NCI-H748 treated with DMSO at 0.1 percent for 48 hours (cell line): ENCODE results near the gene ESR1.

Experiments used
- DNase-seq: peaks from one replicate; lab custom pipeline; 2025; lab: John Stamatoyannopoulos, UW

The ESR1 gene

DNA sequence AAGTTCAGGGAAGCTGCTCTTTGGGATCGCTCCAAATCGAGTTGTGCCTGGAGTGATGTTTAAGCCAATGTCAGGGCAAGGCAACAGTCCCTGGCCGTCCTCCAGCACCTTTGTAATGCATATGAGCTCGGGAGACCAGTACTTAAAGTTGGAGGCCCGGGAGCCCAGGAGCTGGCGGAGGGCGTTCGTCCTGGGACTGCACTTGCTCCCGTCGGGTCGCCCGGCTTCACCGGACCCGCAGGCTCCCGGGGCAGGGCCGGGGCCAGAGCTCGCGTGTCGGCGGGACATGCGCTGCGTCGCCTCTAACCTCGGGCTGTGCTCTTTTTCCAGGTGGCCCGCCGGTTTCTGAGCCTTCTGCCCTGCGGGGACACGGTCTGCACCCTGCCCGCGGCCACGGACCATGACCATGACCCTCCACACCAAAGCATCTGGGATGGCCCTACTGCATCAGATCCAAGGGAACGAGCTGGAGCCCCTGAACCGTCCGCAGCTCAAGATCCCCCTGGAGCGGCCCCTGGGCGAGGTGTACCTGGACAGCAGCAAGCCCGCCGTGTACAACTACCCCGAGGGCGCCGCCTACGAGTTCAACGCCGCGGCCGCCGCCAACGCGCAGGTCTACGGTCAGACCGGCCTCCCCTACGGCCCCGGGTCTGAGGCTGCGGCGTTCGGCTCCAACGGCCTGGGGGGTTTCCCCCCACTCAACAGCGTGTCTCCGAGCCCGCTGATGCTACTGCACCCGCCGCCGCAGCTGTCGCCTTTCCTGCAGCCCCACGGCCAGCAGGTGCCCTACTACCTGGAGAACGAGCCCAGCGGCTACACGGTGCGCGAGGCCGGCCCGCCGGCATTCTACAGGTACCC, at the start of gene ESR1:
Gene ESR1 (plus strand): TSS at position 170 of the 858 bp plus-strand sequence. CDS start 231 bp downstream, at position 401.
- no peak for DNase-seq

DNA sequence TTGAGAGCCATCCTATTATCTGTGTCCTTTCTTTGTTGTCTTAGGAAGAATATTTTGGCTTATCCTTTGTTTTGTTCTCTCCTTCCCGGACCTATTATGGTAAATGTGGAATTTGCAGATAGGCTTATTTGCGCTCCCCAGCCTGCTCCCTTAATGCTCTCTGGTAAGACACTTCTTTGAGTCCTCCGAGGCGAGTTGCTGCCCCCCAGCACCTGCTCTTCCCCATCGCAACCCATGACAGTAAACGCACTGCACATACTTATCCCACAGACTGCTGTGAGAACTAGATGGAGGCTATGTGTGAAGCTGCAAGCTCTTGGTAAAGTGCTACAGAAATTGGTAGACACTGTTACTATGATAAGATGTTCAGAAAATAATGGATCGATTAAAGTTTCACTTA, 47.0 kb upstream of the ESR1 start:
- DNase-seq: no peak

- no peak for DNase-seq
Observed at GRCh38 chr6:151761851-151762250, 45.6 kb upstream of the ESR1 start.

- DNase-seq: no peak
Observed at GRCh38 chr6:151762817-151763216, 44.7 kb upstream of the ESR1 start.

GRCh38 chr6:151763303-151763702, 44.2 kb upstream of the ESR1 start:
- no peak for DNase-seq

DNA sequence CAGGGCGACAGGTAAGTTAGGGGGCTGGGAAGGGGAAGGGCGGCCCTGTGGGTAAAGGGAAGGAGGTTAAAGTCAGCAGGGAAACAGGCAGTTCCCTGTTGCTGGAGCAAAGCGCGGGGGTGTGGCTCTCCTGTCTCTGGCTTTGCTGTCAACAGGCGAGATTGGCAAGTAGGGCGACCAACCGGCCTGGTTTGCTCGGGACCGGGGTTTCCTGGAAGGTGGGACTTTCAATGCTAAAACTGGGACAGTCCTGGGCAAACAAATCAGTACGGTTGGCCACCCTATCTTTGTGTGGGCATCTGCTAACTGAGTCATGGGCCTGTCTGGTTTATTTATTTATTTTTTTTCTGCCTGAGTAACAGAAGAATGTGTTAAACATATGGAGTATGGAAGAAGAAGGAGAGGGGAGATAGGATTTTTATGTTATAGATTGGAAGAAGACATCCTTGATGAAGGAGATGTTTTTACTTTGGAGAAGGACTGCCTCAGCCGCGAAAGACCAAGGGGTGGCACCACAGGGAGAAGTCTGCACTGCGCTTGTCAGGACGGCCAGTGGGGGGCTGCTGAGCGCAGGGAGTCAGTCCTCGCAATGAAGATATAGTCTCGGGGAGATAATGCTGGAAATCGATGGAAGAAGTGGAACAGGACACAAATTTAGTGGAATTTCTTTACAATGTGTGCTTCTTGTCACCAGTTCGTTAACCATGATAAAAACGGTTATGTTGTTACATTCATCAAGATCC, 43.4 kb upstream of the ESR1 start:
- DNase-seq: peak; percentile 14

DNA sequence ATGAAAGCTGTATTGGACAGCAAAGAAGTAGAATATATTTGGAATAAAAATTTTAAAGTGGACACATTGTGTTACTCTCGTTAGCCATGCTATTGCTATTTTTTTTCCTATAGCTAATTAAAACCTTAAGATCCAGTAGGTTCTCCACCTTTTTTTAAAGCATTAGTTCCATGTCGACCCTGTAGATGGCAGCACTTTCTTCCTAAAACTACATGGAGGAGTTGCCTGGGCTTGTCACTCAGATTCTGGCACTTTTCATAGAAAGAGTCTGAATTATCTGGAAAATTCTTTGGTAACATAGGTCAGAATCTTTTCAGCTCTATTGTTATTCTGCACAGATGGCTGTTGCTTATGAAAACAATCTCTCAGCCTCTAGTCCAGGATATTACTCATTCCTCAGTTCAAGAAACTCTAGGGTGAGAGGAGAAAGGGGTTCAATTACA, 42.0 kb upstream of the ESR1 start:
- peak; percentile 22 for DNase-seq

GRCh38 chr6:151772446-151772845, 35.0 kb upstream of the ESR1 start:
- DNase-seq: no peak

GRCh38 chr6:151773382-151773781, 34.1 kb upstream of the ESR1 start:
- DNase-seq: no peak

- no peak for DNase-seq
Observed at GRCh38 chr6:151782560-151782959, 24.9 kb upstream of the ESR1 start.

DNA sequence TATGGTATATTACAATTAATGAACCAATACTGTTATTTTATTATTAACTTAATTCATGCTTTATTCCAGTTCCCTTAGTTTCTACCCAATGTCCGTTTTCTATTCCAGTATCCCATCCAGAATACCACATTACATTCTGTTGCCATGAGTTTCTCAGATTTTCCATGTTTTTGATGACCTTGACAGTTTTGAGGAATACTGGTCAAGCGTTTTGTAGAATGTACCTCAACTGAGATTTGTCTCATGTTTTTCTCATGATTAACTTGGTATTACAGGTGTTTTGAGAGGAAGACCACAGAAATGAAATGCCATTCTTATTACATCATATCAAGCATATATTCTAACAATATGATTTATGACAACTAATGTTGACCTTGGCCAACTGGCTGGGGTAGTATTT, 23.8 kb upstream of the ESR1 start:
- no peak for DNase-seq

- no peak for DNase-seq
Observed at GRCh38 chr6:151784441-151785214, 22.9 kb upstream of the ESR1 start.

DNA sequence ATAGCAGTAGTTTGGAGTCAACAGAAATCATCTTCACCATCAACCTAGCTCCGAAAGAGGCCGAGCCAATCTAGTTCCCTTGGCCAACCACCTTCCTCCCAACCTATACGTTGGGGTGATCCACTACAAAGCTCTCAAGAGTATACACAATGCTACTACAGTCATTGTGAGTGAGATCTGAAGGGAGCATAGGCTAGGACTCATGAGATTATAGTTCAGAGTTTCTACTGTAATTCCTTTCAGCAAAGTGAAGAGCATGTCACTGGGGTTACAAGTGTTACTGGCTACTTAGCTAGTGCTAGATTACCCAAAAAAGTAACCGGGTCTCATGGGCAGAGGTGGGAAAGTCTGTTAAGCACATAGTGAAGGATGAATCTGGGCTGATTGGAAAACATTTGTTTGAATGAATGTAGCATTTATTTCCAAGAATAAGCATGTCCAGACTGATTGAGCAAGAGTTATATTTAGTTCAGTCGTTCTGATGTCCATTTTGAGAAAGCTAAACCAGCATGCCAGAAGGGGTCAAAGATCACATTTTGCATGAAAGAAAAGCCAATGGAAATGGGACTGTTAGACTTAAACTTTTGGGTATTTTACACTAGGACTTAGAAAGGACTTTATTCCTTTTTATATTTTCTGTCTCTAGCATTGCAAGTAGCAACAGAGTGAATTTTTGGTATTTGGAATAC, 10.5 kb upstream of the ESR1 start:
- DNase-seq: no peak

GRCh38 chr6:151803743-151804142, 3.7 kb upstream of the ESR1 start:
- DNase-seq: no peak

- DNase-seq: no peak
Observed at GRCh38 chr6:151804585-151805285, 2.7 kb upstream of the ESR1 start.

DNA sequence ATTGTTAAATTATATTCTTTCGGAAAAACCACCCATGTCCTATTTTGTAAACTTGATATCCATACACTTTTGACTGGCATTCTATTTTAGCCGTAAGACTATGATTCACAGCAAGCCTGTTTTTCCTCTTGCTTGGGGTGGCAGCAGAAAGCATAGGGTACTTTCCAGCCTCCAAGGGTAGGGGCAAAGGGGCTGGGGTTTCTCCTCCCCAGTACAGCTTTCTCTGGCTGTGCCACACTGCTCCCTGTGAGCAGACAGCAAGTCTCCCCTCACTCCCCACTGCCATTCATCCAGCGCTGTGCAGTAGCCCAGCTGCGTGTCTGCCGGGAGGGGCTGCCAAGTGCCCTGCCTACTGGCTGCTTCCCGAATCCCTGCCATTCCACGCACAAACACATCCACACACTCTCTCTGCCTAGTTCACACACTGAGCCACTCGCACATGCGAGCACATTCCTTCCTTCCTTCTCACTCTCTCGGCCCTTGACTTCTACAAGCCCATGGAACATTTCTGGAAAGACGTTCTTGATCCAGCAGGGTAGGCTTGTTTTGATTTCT, 2.1 kb upstream of the ESR1 start:
- DNase-seq: no peak

- DNase-seq: no peak
Observed at GRCh38 chr6:151806757-151807512, 547 bp upstream of the ESR1 start.

- no peak for DNase-seq
Observed at GRCh38 chr6:151808371-151809241, 1.1 kb downstream of the ESR1 start.

DNA sequence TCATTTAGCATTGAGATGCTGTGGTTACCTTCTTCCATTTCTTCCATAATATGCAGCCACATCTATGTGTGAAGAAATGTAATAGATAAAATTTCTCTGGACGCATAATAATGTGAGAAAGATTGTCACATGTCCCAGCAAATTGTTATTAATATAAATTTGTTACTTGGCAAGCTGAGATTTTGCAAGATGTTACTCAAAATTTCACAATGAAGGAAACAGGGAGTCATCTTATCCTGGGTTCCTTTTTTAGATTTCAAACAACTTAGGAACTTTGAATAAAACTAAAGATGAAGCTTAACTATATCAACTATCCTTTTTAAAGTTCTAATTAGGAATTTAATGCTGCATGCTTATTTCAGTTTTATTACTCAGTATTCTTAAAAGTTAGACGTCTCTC, 3.6 kb downstream of the ESR1 start:
- DNase-seq: no peak
